Activated B cell treated with CpG ODN at 0.5 μM for 24 hours (primary cell): ENCODE data around the gene AMIGO1. TPM values are rescaled to one million over a fixed set of nuclear protein-coding genes. Genes with fewer than 3 reads are reported as not detected.

ENCODE experiments used
- ATAC-seq: fragments of 200-7000 bp; cut with Tn5 transposase; one replicate; pipeline ENCODE4 v1.10.0; 2021; ENCODE audit warnings: low read depth, mild to moderate bottlenecking, moderate library complexity
- CTCF ChIA-PET: fragments of 350-600 bp; sonication (Branson Sonifier 250); formaldehyde crosslinking; loops from one replicate; lab custom pipeline; 2021; ENCODE audit warnings: antibody characterized with exemption; lab: Charles Lee
- POLR2A ChIA-PET: fragments of 350-600 bp; sonication (Branson Sonifier 250); formaldehyde crosslinking; loops from one replicate; lab custom pipeline; 2021; ENCODE audit warnings: antibody characterized with exemption; lab: Charles Lee
- DNase-seq: peaks from one replicate; pipeline ENCODE4 v3.0.0; 2022
- H3K27ac Mint-ChIP-seq: one replicate; pipeline ENCODE4 v1.8.0; 2020; ENCODE audit warnings: mixed read lengths
- H3K27me3 Mint-ChIP-seq: one replicate; pipeline ENCODE4 v1.8.0; 2021; ENCODE audit warnings: mixed read lengths
- H3K36me3 Mint-ChIP-seq: one replicate; pipeline ENCODE4 v1.8.0; 2021; ENCODE audit warnings: low read depth, mixed read lengths
- H3K4me1 Mint-ChIP-seq: one replicate; pipeline ENCODE4 v1.8.0; 2021; ENCODE audit warnings: mixed read lengths
- H3K4me3 Mint-ChIP-seq: one replicate; pipeline ENCODE4 v1.8.0; 2020; ENCODE audit warnings: mild to moderate bottlenecking, mixed read lengths
- H3K9me3 Mint-ChIP-seq: one replicate; pipeline ENCODE4 v1.8.0; 2020; ENCODE audit warnings: mixed read lengths
- intact Hi-C: fragments of 100-400 bp; cut with micrococcal nuclease; formaldehyde crosslinking; loops from one replicate; pipeline ENCODE4 v1.15.1; 2024
- total RNA-seq: library from RNA; stranded (reverse); gene quantifications from 2 replicates; pipeline ENCODE4 v1.2.3, GENCODE V29; 2022
- TF ChIP-seq, protein P1 (sequence below): fragments of 200-600 bp; IDR thresholded peaks from one replicate; pipeline ENCODE4 v1.8.0; 2022; ENCODE audit warnings: antibody characterized with exemption, mild to moderate bottlenecking

Gene AMIGO1
- total RNA-seq, 1 donor from 2014 or later = 0.53 TPM

DNA sequence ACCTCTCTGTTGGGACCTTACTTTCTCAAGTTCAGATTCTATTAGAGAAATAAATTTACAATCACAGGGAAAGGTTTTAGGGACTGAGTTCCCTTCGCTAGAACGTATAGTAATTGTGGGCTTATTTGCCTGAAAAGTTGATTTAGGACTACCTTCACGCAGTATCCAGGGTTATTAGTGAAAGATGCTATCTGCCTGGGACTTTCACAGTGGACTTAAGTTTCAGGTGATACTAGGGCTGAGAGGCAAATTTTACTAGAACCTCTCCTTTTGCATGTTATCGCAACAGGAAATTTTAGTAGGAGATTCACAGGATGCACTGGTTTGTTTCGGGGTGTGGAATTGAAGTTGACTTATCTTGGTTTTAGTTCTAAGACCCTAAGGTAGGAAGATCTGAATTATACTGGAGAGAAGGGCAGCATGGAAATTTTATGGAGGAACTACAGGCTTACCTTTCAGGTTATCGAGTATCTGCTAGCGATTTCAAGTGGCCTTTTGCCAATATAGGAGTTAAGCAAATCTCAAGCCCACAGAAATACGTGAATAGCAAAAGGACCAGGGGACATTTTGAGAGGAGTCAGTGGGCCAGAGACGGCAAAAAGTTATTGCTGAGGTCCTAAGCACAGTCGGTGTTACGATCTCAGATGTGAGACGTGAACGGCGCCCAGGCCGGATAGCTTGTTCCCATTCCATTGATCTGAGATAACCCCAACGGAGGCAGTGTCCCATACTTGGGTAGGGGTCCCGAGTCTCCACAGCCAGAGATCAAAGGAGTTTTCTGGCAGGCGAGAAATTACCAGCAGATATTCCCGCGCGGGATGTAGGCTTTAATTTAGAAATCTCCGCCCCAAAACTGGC is 38.2 kb upstream of the AMIGO1 start:
- Mint-ChIP-seq H3K27me3 (no peaks in the 10 kb centered on the region), H3K27ac (peak overlapping the region; percentile 99), H3K4me3 (peak overlapping the region; percentile 100), H3K4me1 (peaks cover 52% of the 10 kb centered on the region), H3K9me3 (no peaks in the 10 kb centered on the region), H3K36me3 (peaks cover 17% of the 10 kb centered on the region)
- peak; percentile 12 for ATAC-seq
- POLR2A ChIA-PET = interaction anchor here (0.5 to 2.7 kb wide), 30 partner anchors 11 to 1901 kb away, joined by 3 to 35 read pairs (median 6); partner anchors contain the start of genes AHCYL1, AMPD2, ATXN7L2 and CLCC1
- no peak for DNase-seq
- TF ChIP-seq, protein P1, sequence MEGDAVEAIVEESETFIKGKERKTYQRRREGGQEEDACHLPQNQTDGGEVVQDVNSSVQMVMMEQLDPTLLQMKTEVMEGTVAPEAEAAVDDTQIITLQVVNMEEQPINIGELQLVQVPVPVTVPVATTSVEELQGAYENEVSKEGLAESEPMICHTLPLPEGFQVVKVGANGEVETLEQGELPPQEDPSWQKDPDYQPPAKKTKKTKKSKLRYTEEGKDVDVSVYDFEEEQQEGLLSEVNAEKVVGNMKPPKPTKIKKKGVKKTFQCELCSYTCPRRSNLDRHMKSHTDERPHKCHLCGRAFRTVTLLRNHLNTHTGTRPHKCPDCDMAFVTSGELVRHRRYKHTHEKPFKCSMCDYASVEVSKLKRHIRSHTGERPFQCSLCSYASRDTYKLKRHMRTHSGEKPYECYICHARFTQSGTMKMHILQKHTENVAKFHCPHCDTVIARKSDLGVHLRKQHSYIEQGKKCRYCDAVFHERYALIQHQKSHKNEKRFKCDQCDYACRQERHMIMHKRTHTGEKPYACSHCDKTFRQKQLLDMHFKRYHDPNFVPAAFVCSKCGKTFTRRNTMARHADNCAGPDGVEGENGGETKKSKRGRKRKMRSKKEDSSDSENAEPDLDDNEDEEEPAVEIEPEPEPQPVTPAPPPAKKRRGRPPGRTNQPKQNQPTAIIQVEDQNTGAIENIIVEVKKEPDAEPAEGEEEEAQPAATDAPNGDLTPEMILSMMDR = no peak
- CTCF ChIA-PET = interaction anchor here (0.8 to 4.3 kb wide), 15 partner anchors 14 to 436 kb away, joined by 3 to 45 read pairs (median 7); partner anchors contain the start of genes AHCYL1, ATXN7L2 and GSTM1
- intact Hi-C loops = loop anchor here (1.0 to 5.0 kb wide), 9 partner anchors 64 to 665 kb away; partner anchors contain the start of genes AHCYL1, AMPD2, ATXN7L2 and CSF1

DNA sequence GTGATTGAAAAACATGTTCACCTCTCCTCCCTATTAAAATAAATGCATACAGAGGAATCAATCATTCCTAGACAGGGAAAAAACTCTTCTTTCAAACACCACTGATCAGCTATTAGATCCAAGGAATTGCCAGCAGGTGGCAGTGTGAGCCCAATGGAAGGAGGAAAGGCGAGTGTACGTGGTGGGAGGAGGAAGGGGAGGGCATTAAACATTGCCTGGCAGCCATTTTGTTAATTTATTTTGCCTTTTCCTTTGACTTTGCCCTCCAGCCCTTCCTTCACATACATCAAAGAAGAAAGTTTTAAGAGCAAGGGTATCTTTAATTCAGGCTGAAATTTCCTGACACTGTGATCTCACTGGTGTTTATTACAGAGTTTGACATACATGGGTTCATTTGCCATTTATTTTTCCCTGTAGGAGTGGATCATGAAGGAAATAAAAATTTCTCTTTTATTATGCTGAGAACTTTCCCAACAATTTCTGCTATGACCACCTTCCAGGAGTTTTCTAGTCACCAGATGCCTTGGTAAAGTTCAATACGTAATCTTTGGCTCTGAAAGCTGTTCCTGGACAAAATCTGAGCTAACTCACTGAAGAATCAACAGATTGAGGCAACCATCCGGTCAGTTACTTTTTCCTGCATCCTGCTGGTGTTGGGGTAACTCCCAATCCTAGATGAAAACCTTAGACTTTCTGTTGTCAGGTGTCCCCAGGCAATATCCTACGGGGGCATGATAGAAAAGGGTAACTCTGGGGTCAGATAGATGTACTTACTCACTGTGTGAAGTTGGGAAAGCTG is 37.0 kb upstream of the AMIGO1 start:
- CTCF ChIA-PET = interaction anchor here (0.6 to 4.3 kb wide), 30 partner anchors 10 to 483 kb away, joined by 3 to 71 read pairs (median 6); partner anchors contain the start of genes AHCYL1, AMPD2, GNAT2 and GSTM1
- peak overlapping the region; percentile 100 for H3K4me3 Mint-ChIP-seq
- ATAC-seq (peak; percentile 45), DNase-seq (peak; percentile 63)
- peaks cover 17% of the 10 kb centered on the region for H3K36me3 Mint-ChIP-seq
- peak overlapping the region; percentile 99 for H3K27ac Mint-ChIP-seq
- H3K4me1 Mint-ChIP-seq = peaks cover 49% of the 10 kb centered on the region
- no peaks in the 10 kb centered on the region for H3K27me3 Mint-ChIP-seq
- intact Hi-C loops = loop anchor here (1.0 to 5.0 kb wide), 8 partner anchors 84 to 666 kb away; partner anchors contain the start of genes CSF1, GSTM1, KCNC4 and WDR47
- TF ChIP-seq, protein P1 = peak; percentile 20
- POLR2A ChIA-PET = interaction anchor here (0.7 to 1.9 kb wide), 14 partner anchors 14 to 465 kb away, joined by 3 to 13 read pairs (median 4); partner anchors contain the start of genes AHCYL1, AMPD2, ATXN7L2 and GNAT2
- H3K9me3 Mint-ChIP-seq = no peaks in the 10 kb centered on the region

DNA sequence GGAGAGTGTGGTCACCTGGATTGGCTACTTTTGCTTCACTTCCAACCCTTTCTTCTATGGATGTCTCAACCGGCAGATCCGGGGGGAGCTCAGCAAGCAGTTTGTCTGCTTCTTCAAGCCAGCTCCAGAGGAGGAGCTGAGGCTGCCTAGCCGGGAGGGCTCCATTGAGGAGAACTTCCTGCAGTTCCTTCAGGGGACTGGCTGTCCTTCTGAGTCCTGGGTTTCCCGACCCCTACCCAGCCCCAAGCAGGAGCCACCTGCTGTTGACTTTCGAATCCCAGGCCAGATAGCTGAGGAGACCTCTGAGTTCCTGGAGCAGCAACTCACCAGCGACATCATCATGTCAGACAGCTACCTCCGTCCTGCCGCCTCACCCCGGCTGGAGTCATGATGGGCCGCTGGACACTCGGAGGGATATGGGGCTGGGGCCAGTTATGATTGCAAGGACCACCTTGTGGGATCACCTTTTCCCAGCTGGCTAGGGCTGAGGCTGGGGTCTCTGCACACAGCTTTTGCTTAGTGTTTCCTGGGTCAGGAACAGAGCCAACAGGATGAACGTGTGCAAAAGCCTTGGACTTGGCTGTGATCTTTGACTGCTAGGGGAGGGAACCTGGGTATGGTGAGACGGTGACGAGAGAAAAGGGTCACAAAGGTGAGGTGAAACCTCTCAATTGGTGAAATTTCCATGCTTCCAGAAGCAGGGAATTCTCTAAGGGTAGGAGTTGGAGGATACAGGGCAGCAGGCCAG is 34.6 kb upstream of the AMIGO1 start:
- no peak for DNase-seq
- Mint-ChIP-seq H3K4me3 (no peak overlapping the region), H3K27ac (no peak overlapping the region), H3K36me3 (peaks cover 16% of the 10 kb centered on the region), H3K9me3 (no peaks in the 10 kb centered on the region), H3K27me3 (no peaks in the 10 kb centered on the region), H3K4me1 (peaks cover 27% of the 10 kb centered on the region)
- intact Hi-C loops = no loop called here
- CTCF ChIA-PET = interaction anchor here (0.9 to 4.3 kb wide), 8 partner anchors 12 to 441 kb away, joined by 3 to 71 read pairs (median 24); partner anchors contain the start of genes AHCYL1 and CYB561D1
- TF ChIP-seq, protein P1 = no peak
- no peak for ATAC-seq
- POLR2A ChIA-PET = interaction anchor here (0.6 kb wide), 1 partner anchor 104 kb away, joined by 8 read pairs; no protein-coding TSS in a partner anchor

DNA sequence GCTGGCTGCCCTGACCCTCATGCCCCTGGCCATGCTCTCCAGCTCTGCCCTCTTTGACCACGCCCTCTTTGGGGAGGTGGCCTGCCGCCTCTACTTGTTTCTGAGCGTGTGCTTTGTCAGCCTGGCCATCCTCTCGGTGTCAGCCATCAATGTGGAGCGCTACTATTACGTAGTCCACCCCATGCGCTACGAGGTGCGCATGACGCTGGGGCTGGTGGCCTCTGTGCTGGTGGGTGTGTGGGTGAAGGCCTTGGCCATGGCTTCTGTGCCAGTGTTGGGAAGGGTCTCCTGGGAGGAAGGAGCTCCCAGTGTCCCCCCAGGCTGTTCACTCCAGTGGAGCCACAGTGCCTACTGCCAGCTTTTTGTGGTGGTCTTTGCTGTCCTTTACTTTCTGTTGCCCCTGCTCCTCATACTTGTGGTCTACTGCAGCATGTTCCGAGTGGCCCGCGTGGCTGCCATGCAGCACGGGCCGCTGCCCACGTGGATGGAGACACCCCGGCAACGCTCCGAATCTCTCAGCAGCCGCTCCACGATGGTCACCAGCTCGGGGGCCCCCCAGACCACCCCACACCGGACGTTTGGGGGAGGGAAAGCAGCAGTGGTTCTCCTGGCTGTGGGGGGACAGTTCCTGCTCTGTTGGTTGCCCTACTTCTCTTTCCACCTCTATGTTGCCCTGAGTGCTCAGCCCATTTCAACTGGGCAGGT is 33.9 kb upstream of the AMIGO1 start:
- H3K27ac Mint-ChIP-seq = no peak overlapping the region
- POLR2A ChIA-PET = interaction anchor here (0.6 kb wide), 3 partner anchors 60 to 158 kb away, joined by 3 to 8 read pairs (median 4); no protein-coding TSS in a partner anchor
- no peak for ATAC-seq

More for the DNA sequence above, 33.9 kb upstream of the AMIGO1 start:
- CTCF ChIA-PET = interaction anchor here (0.9 to 4.3 kb wide), 7 partner anchors 11 to 441 kb away, joined by 3 to 71 read pairs (median 15); partner anchors contain the start of genes AHCYL1 and CYB561D1
- TF ChIP-seq, protein P1 = no peak
- Mint-ChIP-seq H3K4me3 (no peak overlapping the region), H3K27me3 (no peaks in the 10 kb centered on the region), H3K4me1 (peaks cover 20% of the 10 kb centered on the region), H3K36me3 (peaks cover 9% of the 10 kb centered on the region), H3K9me3 (no peaks in the 10 kb centered on the region)
- no peak for DNase-seq
- intact Hi-C loops = no loop called here
